Naive thymus-derived CD4-positive, alpha-beta T cell (primary cell): ENCODE data around the gene ACO2. TPM values are rescaled to one million over a fixed set of nuclear protein-coding genes. Genes with fewer than 3 reads are reported as not detected.
"Not testable (repeated sequence)": the region's sequence is repeated elsewhere in the genome, so short reads cannot be mapped to it uniquely, and the experiment has no call there.

Experiments
- ATAC-seq: fragments of 150-1000 bp; cut with Tn5 transposase; 2 replicates; pipeline ENCODE4 v1.10.0; 2021; ENCODE audit warnings: mild to moderate bottlenecking, moderate library complexity
- CTCF ChIA-PET: fragments of 350-600 bp; sonication (Branson Sonifier 250); formaldehyde crosslinking; loops from one replicate; lab custom pipeline; 2021; ENCODE audit warnings: antibody characterized with exemption; lab: Charles Lee
- POLR2A ChIA-PET: fragments of 350-600 bp; sonication (Branson Sonifier 250); formaldehyde crosslinking; loops from one replicate; lab custom pipeline; 2021; ENCODE audit warnings: antibody characterized with exemption, inconsistent platforms; lab: Charles Lee
- DNase-seq, 9 donors: peaks; one replicate each; pipeline versions ENCODE4 v3.0.0 to v3.0.0-alpha.2; 2020 to 2022; ENCODE audit warnings: mixed read lengths in 1 of 9
- H3K27ac ChIP-seq: one replicate; pipeline ENCODE4 v1.7.0; 2013; ENCODE audit warnings: mild to moderate bottlenecking, low read depth, low read length, moderate library complexity
- H3K27me3 ChIP-seq, 2 donors: one replicate each; pipeline ENCODE4 v1.7.0; 2013; ENCODE audit warnings: low read length in 2 of 2, mild to moderate bottlenecking in 2 of 2, moderate library complexity in 2 of 2; ENCODE audit not compliant: control insufficient read depth in 2 of 2, insufficient read depth in 2 of 2
- H3K36me3 ChIP-seq, 3 experiments: 1 replicate in 2 of 3; 2 replicates in 1 of 3; pipeline ENCODE4 v1.7.0; 2013; ENCODE audit warnings: low read length in 3 of 3, mild to moderate bottlenecking in 3 of 3, moderate library complexity in 1 of 3; ENCODE audit not compliant: insufficient read depth in 3 of 3, control insufficient read depth in 2 of 3
- H3K4me1 ChIP-seq, 2 donors: one replicate each; pipeline ENCODE4 v1.7.0; 2013; ENCODE audit warnings: low read length in 2 of 2, mild to moderate bottlenecking in 2 of 2, moderate library complexity in 1 of 2; ENCODE audit not compliant: control insufficient read depth in 2 of 2, insufficient read depth in 2 of 2
- H3K4me3 ChIP-seq: 2 replicates; pipeline ENCODE4 v1.7.0; 2013; ENCODE audit warnings: mild to moderate bottlenecking, low read length
- H3K9me3 ChIP-seq, 3 experiments: 1 replicate in 2 of 3; 2 replicates in 1 of 3; pipeline ENCODE4 v1.7.0; 2013; ENCODE audit warnings: low read length in 3 of 3; ENCODE audit not compliant: control insufficient read depth in 2 of 3
- H3K27ac Mint-ChIP-seq, 9 donors: one replicate each; pipeline ENCODE4 v1.8.0; 2020 to 2022; ENCODE audit warnings: mixed read lengths in 9 of 9, mild to moderate bottlenecking in 8 of 9, moderate library complexity in 5 of 9, inconsistent platforms in 2 of 9
- H3K27me3 Mint-ChIP-seq, 5 donors: one replicate each; pipeline ENCODE4 v1.8.0; 2021 to 2022; ENCODE audit warnings: mixed read lengths in 5 of 5, mild to moderate bottlenecking in 1 of 5
- H3K36me3 Mint-ChIP-seq, 5 donors: one replicate each; pipeline ENCODE4 v1.8.0; 2020 to 2022; ENCODE audit warnings: mixed read lengths in 5 of 5, mild to moderate bottlenecking in 3 of 5, inconsistent platforms in 1 of 5
- H3K4me1 Mint-ChIP-seq, 7 donors: one replicate each; pipeline ENCODE4 v1.8.0; 2020 to 2022; ENCODE audit warnings: mixed read lengths in 7 of 7, mild to moderate bottlenecking in 3 of 7, inconsistent platforms in 1 of 7
- H3K4me3 Mint-ChIP-seq, 10 donors: one replicate each; pipeline ENCODE4 v1.8.0; 2020 to 2022; ENCODE audit warnings: mild to moderate bottlenecking in 10 of 10, mixed read lengths in 10 of 10, moderate library complexity in 6 of 10, inconsistent platforms in 2 of 10
- H3K9me3 Mint-ChIP-seq, 11 donors: one replicate each; pipeline ENCODE4 v1.8.0; 2020 to 2022; ENCODE audit warnings: mixed read lengths in 11 of 11, mild to moderate bottlenecking in 4 of 11, inconsistent platforms in 1 of 11, moderate library complexity in 1 of 11
- intact Hi-C, 2 donors: fragments of 100-400 bp; cut with micrococcal nuclease; formaldehyde crosslinking; loops; one replicate each; pipeline ENCODE4 v1.15.1; 2023
- polyA plus RNA-seq, 2 donors: library from polyadenylated mRNA; unstranded; fragments of 300-500 nt; fragmentation: Illumina TruSeq; gene quantifications; one replicate each; pipeline ENCODE4 v1.2.3, GENCODE V29; 2021
- total RNA-seq, 6 experiments: library from RNA in 5 of 6; stranded (reverse) in 5 of 6; gene quantifications; 1 replicate in 5 of 6; 2 replicates in 1 of 6; pipeline ENCODE4 v1.2.3 and lab custom pipeline; 2021 to 2026

ACO2 gene
- total and polyA plus RNA-seq, 7 experiments from 2014 or later = 60.5 to 101 (median 70.3) TPM

- peaks cover 13 to 32% (median 18%) of the 10 kb centered on the region in 5 donors for H3K36me3 Mint-ChIP-seq
- POLR2A ChIA-PET = interaction anchor here (1.3 kb wide), 1 partner anchor 8 kb away, joined by 3 read pairs; the partner anchor contains the start of genes ACO2 and PHF5A
- peaks cover 13 to 62% (median 14%) of the 10 kb centered on the region in 3 experiments for H3K36me3 ChIP-seq
- H3K4me3 ChIP-seq, intact Hi-C loops, H3K27me3 ChIP-seq, H3K4me3 Mint-ChIP-seq, H3K9me3 ChIP-seq, ATAC-seq, H3K27ac Mint-ChIP-seq, H3K9me3 Mint-ChIP-seq, H3K27ac ChIP-seq, H3K4me1 ChIP-seq, H3K27me3 Mint-ChIP-seq, DNase-seq: not testable (repeated sequence)
- CTCF ChIA-PET = interaction anchor here (0.6 kb wide), 1 partner anchor 31 kb away, joined by 4 read pairs; no protein-coding TSS in a partner anchor
- H3K4me1 Mint-ChIP-seq = peaks cover 0 to 18% (median 12%) of the 10 kb centered on the region in 7 donors
These were observed 8.8 kb upstream of the ACO2 start for GRCh38 chr22:41460071-41460470.

DNA sequence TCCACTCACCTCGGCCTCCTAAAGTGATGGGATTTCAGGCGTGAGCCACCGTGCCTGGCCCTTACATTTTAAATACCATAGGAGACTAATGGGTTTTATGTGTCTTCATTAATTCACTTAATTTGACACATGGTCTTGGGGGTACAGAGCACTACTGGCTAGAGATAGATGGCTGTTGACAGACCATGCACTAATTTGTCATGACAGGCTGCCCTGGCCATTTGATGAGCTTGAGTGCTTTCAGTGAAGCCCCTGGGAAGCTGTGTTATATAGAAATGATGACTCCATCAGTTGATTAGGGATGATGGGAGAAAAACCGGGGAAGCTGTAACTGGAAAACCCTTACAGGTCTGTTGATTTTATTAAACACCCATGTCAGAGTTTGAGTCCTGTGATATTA lies 7.0 kb upstream of the ACO2 start:
- Mint-ChIP-seq H3K4me1 (peaks cover 0 to 22% (median 16%) of the 10 kb centered on the region in 7 donors), H3K27me3 (no peaks in the 10 kb centered on the region), H3K27ac (no peak overlapping the region), H3K4me3 (no peak overlapping the region), H3K36me3 (peaks cover 14 to 37% (median 19%) of the 10 kb centered on the region in 5 donors), H3K9me3 (no peaks in the 10 kb centered on the region)
- H3K9me3 ChIP-seq = no peaks in the 10 kb centered on the region
- H3K27me3 ChIP-seq = no peaks in the 10 kb centered on the region
- intact Hi-C loops = no loop called here
- no peak for DNase-seq
- H3K4me1 ChIP-seq = no peaks in the 10 kb centered on the region
- no peak overlapping the region for H3K4me3 ChIP-seq
- ChIA-PET POLR2A (interaction anchor here (0.8 to 1.3 kb wide), 3 partner anchors 13 to 19 kb away, joined by 3 to 5 read pairs (median 4); partner anchors contain the start of gene TOB2), CTCF (interaction anchor here (1.2 kb wide), 1 partner anchor 25 kb away, joined by 3 read pairs; no protein-coding TSS in a partner anchor)
- no peak for ATAC-seq
- peaks cover 23 to 77% (median 23%) of the 10 kb centered on the region in 3 experiments for H3K36me3 ChIP-seq
- H3K27ac ChIP-seq = no peak overlapping the region

DNA sequence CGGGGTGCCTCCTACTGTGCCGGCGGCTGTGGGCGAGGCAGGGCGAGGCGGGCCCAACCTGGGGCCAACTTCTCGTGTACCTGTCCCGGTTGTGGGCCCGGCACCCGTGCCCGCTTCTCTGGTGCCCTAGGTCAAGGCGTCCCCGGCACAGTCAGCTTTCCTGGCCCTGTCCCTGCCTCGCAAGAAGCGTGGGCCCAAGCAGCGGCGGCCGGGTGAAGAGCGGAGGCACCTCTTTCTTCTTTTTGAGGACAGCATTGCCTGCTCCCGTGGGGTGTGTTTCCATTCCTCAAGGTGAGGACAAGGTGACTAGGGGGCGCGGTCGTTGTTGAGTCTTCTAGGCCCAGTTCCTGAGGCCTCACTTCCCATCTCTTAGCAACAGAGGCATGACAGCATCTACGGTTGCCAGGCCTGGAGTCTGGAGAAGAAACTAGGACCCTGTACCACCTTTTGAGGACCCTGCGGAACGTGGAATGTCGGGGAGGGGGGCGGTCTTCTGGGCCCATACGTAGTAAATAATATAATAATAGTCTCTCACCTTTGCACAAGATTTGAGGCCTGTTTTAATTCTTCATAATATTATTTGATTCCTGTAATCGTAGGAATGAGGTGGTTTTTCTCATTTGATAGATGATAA lies 418 bp downstream of the ACO2 start:
- ChIA-PET CTCF (interaction anchor here (0.8 to 1.3 kb wide), 4 partner anchors 9 to 67 kb away, joined by 3 to 4 read pairs (median 3); no protein-coding TSS in a partner anchor), POLR2A (interaction anchor here (0.6 to 4.8 kb wide), 20 partner anchors 10 to 613 kb away, joined by 3 to 143 read pairs (median 4); partner anchors contain the start of genes PMM1, RANGAP1, ST13 and TEF)
- H3K27me3 Mint-ChIP-seq = no peaks in the 10 kb centered on the region
- peak overlapping the region; percentile 89 for H3K27ac ChIP-seq
- H3K4me3 ChIP-seq = peak overlapping the region; percentile 76
- H3K27ac Mint-ChIP-seq = peak overlapping the region; percentile 98 to 100 (median 99)
- H3K9me3 ChIP-seq = no peaks in the 10 kb centered on the region
- H3K4me3 Mint-ChIP-seq = peak overlapping the region; percentile 88 to 94 (median 91)
- H3K4me1 Mint-ChIP-seq = peaks cover 22 to 76% (median 60%) of the 10 kb centered on the region in 7 donors
- no peaks in the 10 kb centered on the region for H3K27me3 ChIP-seq
- H3K36me3 Mint-ChIP-seq = peaks cover 1 to 22% (median 16%) of the 10 kb centered on the region in 5 donors
- intact Hi-C loops = loop anchor here (1.0 to 5.0 kb wide), 11 partner anchors 21 to 613 kb away; partner anchors contain the start of genes DESI1 (in 2 of the 2), XRCC6 (in 2 of the 2), PMM1 (in 1 of the 2) and POLR3H (in 1 of the 2)
- ATAC-seq (no peak), DNase-seq (peak in 1 of 9 donors; percentile 57)
- peaks cover 0 to 2% (median 0%) of the 10 kb centered on the region in 11 donors for H3K9me3 Mint-ChIP-seq
- peaks cover 19 to 26% of the 10 kb centered on the region in 2 donors for H3K4me1 ChIP-seq
- H3K36me3 ChIP-seq = peaks cover 14 to 43% (median 19%) of the 10 kb centered on the region in 3 experiments

DNA sequence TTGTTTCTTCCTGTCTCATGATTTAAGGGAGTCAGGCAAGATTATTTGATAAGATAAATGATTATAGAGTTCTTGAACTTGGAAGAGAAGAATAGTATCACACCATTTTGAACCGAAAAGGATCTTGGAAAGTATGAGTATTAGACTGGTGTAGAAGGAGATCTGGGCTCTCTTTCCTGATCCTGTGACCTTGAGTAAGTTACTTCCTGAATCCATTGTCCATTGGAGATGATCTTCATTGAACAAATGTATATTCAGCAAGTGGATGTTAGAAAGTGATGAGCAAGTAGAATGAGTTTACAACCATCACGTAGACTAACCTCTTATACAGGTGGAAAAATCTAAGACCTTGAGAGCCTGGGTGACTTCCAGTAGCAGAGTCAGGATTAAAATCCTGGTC lies 2.0 kb downstream of the ACO2 start:
- POLR2A ChIA-PET = interaction anchor here (1.1 kb wide), 1 partner anchor 22 kb away, joined by 4 read pairs; no protein-coding TSS in a partner anchor
- intact Hi-C loops = no loop called here
- Histone ChIP-seq H3K4me3 (no peak overlapping the region), H3K9me3 (no peaks in the 10 kb centered on the region), H3K27me3 (no peaks in the 10 kb centered on the region), H3K27ac (peak overlapping the region; percentile 25), H3K4me1 (peaks cover 19 to 26% of the 10 kb centered on the region in 2 donors), H3K36me3 (peaks cover 6 to 31% (median 17%) of the 10 kb centered on the region in 3 experiments)
- H3K36me3 Mint-ChIP-seq = peaks cover 0 to 15% (median 12%) of the 10 kb centered on the region in 5 donors
- H3K27me3 Mint-ChIP-seq = no peaks in the 10 kb centered on the region
- CTCF ChIA-PET = no interaction called here
- peak overlapping the region in 9 of 10 donors; percentile 15 to 94 (median 54) for H3K4me3 Mint-ChIP-seq
- peaks cover 0 to 2% (median 0%) of the 10 kb centered on the region in 11 donors for H3K9me3 Mint-ChIP-seq
- peaks cover 24 to 68% (median 54%) of the 10 kb centered on the region in 7 donors for H3K4me1 Mint-ChIP-seq
- ATAC-seq = no peak
- H3K27ac Mint-ChIP-seq = peak overlapping the region in 8 of 9 donors; percentile 33 to 100 (median 72)
- no peak for DNase-seq

GRCh38 chr22:41471568-41471967 lies 2.7 kb downstream of the ACO2 start:
- H3K4me1 ChIP-seq = peaks cover 19 to 26% of the 10 kb centered on the region in 2 donors
- Mint-ChIP-seq H3K4me1 (peaks cover 24 to 65% (median 50%) of the 10 kb centered on the region in 7 donors), H3K9me3 (peaks cover 0 to 2% (median 0%) of the 10 kb centered on the region in 11 donors), H3K27me3 (no peaks in the 10 kb centered on the region), H3K4me3 (no peak overlapping the region), H3K27ac (peak overlapping the region in 1 of 9 donors; percentile 11), H3K36me3 (peaks cover 0 to 12% (median 8%) of the 10 kb centered on the region in 5 donors)
- no peak for DNase-seq
- intact Hi-C loops = no loop called here
- H3K27me3 ChIP-seq = no peaks in the 10 kb centered on the region
- ChIA-PET CTCF (no interaction called here), POLR2A (interaction anchor here (0.7 to 1.1 kb wide), 3 partner anchors 23 to 60 kb away, joined by 3 to 5 read pairs (median 4); partner anchors contain the start of gene TOB2)
- H3K36me3 ChIP-seq = peaks cover 0 to 24% (median 11%) of the 10 kb centered on the region in 3 experiments
- no peak for ATAC-seq
- H3K9me3 ChIP-seq = no peaks in the 10 kb centered on the region
- no peak overlapping the region for H3K4me3 ChIP-seq
- peak overlapping the region; percentile 25 for H3K27ac ChIP-seq

DNA sequence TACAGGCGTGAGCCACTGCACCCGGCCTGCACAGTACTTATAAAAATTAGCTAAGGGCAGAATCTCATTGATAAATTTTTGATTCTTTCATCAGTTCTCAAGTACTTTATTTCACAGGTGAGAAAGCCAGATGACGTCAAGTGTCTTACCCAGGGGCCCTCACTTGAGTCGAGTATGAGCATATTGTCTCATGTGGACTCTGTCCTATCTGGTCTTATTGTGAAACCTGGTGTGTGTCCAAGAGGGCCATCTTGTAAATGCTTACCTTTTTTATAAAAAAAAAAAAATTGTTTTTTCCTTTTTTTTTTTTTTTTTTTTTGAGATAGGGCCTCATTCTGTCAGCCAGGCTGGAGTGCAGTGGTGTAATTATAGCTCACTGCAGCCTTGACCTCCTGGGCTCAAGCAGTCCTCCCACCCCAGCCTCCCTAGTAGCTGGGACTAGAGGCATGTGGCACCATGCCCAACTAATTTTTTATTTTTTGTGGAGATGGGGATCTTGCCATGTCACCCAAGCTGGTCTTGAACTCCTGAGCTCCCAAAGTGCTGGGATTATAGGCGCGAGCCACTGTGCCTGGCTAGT lies 6.0 kb downstream of the ACO2 start:
- intact Hi-C loops = no loop called here
- H3K4me1 Mint-ChIP-seq = peaks cover 13 to 46% (median 35%) of the 10 kb centered on the region in 7 donors
- POLR2A ChIA-PET = no interaction called here

More for the DNA sequence above, 6.0 kb downstream of the ACO2 start:
- H3K4me1 ChIP-seq = peaks cover 4 to 10% of the 10 kb centered on the region in 2 donors
- Mint-ChIP-seq H3K27ac (no peak overlapping the region), H3K9me3 (peaks cover 0 to 2% (median 0%) of the 10 kb centered on the region in 11 donors), H3K27me3 (no peaks in the 10 kb centered on the region), H3K4me3 (no peak overlapping the region), H3K36me3 (peaks cover 0 to 4% (median 2%) of the 10 kb centered on the region in 5 donors)
- no peaks in the 10 kb centered on the region for H3K27me3 ChIP-seq
- no peaks in the 10 kb centered on the region for H3K9me3 ChIP-seq
- CTCF ChIA-PET = no interaction called here
- ATAC-seq (no peak), DNase-seq (no peak)
- peaks cover 0 to 22% (median 0%) of the 10 kb centered on the region in 3 experiments for H3K36me3 ChIP-seq
- H3K4me3 ChIP-seq = no peak overlapping the region
- no peak overlapping the region for H3K27ac ChIP-seq
